NCI-H2107 (cell line): ENCODE measurements around the gene TBC1D4.
"Not testable (repeated sequence)": the region's sequence is repeated elsewhere in the genome, so short reads cannot be mapped to it uniquely, and the experiment has no call there.

Experiments used
- DNase-seq: peaks from one replicate; lab custom pipeline; 2025; lab: John Stamatoyannopoulos, UW

The TBC1D4 gene

DNA sequence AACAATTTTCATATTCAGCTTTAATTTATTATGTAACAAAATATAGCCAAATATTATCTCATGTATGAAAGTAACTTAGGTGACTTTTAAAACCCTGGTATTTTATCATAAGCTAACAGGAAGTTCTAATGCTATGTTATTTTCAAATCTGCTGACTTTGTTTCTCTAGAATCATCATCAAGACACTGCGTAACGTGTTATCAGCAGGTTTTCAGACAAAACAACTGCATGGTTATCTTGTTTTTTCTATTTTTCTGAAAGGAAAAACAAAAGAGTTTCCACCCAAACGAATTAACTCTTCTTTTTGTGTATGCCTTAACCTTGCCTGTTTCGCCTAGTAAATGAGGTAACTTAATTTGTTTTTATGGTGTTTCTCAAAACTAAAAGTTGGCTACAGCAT is 156.3 kb downstream of the TBC1D4 start:
- DNase-seq: no peak

DNA sequence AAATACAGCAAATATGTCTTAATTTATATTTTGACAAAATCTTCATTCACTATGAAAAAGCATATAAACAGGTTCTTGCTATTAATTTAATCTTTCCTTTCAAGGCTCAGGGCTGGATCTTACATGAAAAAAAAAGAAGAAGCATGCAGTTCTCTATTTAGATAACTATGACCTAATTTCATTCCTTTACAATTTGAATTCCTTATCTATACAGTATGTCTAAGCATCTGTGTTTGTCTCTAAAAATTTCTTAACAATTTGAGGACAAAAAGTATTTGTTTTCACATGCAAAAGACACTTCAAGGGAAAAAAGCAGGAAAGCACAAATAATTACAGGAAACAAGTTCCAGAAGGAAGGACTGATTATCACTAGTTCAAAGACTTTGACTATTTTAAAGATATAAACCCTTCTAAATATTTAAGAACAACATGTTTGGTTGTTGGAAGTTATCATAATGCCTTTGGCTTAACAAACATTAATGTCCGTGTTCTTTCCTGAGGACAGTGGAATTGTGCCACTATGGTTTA is 157.5 kb downstream of the TBC1D4 start:
- no peak for DNase-seq

DNA sequence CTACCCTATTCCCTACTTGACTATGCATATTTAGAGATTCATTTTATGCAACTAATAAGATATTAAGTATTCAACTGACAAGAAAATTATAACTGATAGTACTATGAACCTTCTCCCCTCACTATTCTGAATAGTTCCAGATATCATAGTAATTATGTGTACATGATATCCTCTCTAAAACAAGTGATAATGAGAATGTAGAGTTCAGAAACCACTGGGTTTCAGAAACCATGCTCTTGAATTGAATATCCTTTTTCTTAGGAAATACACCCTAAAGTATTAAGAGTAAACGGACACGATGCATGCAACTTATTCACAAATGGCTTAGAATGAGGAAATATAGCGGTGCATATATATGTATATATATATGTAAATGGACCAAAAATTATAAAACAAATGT is 160.9 kb downstream of the TBC1D4 start:
- DNase-seq: no peak

- DNase-seq: no peak
These were observed 162.7 kb downstream of the TBC1D4 start for GRCh38 chr13:75319254-75319653.

GRCh38 chr13:75318138-75318833 is 163.7 kb downstream of the TBC1D4 start:
- DNase-seq: no peak

DNA sequence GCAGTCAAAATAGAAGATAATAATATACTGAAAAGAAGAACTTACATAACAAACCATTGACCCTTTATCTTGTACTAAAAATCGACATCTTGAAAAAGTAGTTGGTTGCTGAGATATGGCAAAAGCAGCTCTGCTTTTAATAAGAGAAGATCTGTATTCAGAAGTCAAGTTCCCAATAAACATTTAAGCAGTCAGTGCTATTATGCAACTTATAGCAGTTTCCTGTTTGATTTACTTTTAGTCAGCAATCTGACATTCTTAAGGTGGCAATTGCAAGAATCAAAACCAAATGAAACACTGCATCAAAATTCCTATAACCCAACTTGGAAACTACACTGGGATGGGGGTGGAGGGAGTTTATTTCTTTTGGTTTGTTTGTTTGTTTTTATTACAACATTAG is 165.5 kb downstream of the TBC1D4 start:
- DNase-seq: no peak

DNA sequence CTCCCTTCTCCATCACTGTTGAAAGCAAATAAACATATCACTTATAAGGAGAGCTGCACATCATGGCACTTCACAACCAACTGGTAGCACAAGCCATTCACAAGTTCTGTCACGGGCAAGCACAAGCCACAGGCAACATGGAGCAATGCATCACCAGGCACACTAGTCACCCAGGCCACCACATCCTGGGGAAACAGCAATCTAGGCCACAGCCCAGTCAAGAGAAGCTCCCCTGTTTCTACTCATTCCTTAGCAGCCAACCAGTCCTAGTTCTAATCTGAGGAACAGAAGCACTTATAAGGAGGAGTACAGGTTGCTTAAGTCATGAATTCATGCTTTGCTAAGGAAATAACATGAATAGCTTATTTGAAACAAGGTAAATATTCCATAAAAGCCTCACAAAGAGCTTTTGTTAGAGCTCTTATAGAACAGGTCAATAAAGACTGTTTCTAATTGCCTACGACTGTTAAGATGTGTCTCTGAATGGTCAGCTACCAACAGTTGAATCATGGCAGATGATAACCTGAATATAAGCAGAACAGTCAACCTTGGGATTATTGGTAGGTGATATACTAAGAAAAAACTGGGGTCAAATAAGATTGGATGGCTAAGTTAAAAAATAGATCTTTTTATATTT is 169.0 kb downstream of the TBC1D4 start:
- no peak for DNase-seq

DNA sequence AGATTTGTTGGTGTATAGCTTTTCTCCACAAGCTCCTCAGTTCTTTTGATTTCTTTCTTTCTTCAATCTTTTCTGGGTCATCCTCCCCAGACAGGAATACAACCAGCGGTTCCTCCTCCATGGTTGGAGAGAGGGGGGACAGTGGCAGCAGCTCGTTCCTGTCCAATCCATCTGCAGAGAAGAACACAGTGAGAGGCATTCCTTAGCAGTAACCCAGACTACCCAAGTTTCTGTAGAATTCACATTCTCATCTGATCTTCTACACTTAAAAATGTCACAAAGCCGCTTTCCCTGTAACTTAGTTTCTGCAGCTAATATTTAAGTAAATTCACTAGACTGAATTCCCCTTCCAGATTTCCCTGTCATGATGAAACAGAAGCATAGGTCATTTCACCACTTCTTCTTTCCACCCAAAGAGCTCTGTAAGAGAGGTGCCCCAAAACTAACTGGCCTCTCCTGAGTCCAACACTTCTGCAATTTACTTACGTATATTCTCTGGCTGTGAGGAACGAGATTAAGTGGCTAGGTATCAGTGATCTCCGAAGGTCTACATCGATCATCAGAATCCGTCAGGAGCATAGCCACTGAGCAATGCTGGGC is 171.9 kb downstream of the TBC1D4 start:
- no peak for DNase-seq

- DNase-seq: no peak
These were observed 173.7 kb downstream of the TBC1D4 start for GRCh38 chr13:75308222-75308621.

DNA sequence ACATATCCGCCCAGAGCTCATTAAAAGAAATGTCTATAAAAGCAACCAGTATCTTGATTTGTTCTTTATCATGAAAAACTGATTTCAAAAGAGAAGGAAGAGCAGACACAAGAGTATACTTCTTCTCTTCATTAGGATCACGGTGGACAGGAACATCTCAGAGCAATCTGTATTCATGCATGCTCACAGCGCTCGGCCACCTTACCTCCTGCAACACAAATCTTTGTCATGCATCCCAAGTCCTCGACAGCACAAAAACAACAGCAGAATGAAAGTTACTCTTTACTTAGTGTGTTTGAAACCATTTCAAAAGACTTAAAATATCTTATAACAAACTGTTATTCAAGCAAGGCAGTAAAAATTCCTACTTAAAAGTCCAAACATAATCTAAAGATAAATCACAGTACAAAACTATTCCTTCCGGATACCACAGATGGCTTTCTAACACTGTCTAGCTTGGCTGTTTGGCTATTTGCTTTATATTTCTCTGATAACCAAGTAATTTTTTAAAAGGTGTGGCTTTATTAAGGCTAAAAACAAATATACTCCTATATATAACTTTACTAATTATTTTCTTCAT is 174.5 kb downstream of the TBC1D4 start:
- DNase-seq: no peak

- not testable (repeated sequence) for DNase-seq
These were observed 175.0 kb downstream of the TBC1D4 start for GRCh38 chr13:75306967-75307366.

- DNase-seq: no peak
These were observed 176.9 kb downstream of the TBC1D4 start for GRCh38 chr13:75305059-75305458.

DNA sequence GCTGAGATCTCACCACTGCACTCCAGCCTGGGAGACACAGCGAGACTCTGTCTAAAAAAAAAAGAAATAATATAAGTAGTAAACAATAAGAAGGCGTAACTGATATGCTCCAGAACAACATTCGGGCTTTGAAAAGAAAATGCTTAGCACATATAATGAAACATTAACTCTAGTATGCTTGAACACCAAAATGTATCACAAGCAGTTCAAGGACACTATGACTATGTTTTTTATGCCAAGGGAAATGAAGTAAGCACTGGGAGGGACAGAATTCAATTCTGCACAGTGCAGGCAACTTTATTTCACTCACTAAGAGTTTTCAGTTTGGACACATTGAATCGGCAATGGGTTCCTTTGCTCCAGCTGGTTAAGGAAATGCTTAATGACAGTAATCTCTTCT is 178.7 kb downstream of the TBC1D4 start:
- DNase-seq: no peak

DNA sequence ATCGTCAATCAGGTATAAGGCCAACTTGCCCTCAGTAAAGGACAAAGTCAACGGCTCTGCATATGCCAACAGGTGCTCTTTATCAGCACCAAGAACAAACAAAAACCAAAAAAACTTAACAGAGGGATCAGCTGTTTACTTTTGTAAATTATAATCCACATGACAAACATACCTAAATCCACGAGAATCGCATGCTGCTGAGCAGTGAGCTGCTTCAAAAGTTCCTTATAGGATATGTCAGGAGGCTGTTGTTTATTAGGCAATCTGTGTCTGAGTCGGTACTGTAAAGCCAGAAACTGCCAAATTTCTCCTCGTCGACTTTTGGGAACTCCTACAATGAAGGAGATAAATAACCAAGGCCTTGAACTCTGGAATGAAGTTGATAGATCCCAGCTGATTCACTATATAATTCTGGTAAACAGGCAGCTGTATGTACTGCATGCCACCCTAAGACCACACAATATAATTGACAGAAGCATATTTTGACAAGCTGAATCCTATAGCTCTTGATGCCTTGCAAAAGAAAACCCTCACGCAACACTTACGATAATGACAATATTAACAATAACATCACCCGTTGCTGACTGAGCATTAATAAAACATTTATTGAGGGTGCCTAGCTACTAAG is 179.8 kb downstream of the TBC1D4 start:
- DNase-seq: no peak

DNA sequence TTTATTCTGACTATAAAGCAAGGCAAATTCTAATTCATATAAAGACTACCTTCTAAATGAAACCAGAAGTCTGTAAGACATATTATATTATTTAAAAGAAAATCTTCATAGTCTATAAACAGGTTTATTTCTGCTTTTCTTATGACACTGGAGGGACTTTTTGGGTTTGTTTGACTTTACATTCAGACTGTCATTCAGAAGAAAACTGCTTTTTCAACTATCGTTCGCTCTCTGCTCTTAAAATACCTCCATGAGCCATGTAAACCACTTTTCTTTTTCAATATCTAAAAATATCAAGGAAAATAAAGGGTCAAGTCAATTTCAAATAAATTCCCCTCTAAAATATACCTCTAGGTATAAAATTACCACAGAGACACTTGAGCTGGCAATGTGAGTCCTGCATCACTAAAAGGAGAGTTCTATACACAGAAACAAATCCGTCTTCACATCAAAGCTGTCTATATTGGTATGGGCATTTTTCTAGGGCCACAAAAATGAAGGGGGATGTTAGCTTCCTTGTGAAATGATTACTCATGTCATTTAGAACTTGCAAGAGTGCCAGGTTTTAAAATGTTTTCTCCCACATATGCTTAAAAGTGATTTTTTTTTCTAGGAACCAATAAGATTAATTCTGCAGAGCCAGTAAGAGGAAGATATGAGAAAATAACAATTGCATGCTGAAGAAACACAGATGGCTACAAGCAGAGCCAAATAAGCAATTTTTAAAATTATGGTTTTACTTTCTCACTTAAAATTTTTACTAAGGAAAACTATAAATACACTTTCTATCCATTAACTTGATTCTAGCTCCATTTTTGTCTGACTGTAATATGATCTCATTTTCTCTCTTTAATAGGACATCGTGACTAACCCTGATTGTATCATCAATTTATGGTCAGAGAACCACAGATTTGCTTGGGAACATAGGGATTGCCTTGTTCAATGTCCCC is 181.8 kb downstream of the TBC1D4 start:
- DNase-seq: no peak

GRCh38 chr13:75299246-75299645 is 182.7 kb downstream of the TBC1D4 start:
- DNase-seq: no peak

DNA sequence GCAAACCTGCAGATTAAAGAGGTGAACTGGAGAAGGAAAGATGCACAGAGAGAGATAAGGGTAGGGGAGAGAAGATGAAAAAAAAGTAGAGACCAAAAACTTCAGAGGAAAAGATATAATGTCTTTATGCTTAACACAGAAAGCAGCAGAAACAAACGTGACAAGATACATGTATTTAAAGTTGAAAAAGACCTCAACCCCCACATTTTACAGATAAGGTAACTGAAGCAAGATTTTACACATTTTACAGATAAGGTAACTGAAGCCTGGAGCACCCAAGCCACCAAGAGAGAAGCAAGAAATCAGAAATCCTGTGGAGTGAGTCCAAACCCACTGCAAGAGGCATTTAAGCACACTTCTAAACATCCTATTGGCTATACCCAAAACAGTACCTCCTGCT is 185.3 kb downstream of the TBC1D4 start:
- no peak for DNase-seq

DNA sequence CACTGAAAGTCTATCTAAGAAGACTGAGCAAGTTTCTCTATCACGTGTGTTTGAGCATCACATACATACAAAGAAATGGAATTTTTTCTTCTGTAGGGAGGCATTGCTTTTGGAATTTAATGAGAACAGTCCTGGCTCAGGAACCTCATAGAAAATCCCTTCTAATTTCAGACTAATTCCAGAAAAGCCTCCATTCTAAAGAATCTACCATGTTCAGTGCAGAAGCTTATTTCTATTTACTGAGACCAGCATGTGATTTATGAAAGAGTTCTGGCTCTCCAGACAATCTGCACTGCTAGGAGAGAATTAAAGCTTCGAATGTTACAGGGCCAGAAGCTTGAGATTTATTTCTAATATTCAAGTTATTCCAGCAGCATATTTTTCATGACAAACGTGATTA is 186.8 kb downstream of the TBC1D4 start:
- no peak for DNase-seq

DNA sequence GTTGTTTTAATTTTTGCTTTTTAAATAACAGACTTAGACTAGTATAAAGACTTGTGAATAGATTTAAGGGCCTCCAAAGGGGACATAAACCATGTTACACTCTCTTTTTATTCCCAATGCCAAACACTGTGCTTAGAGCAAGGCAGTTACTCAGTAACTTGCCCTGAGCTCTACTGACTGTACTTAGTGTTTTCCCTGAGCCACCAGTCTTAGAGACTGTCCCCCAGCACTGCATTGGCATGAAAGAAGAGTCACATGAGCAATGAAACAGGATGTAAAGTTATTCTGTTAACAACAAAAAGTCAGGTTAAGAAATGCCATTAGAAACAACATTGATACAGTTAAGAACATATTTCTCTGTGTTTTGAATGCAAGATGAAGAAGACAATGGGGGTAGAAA is 187.9 kb downstream of the TBC1D4 start:
- DNase-seq: no peak

DNA sequence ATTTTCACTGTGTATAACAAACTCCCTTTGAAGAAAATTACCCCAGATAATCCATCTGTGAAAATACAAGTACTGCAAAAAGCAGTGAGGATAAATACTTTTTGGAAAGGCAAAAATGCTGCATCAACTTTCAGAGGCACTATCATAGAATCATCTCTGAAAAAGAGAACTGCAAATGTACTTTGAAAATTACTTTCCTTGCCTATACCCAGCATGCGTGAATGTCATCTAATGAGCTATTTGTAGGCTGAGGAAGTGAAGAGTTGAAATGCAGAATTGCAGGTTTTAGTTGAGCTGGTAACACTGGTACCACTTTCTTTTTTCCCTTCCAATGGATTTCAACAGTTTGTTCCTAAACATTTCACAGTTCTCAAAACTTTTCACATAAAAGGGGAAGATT is 196.7 kb downstream of the TBC1D4 start:
- DNase-seq: no peak

GRCh38 chr13:75279834-75280369 is 202.1 kb downstream of the TBC1D4 start:
- no peak for DNase-seq
